GM23248 (cell line): ENCODE data around the gene CWF19L2.

ENCODE experiments used
- EZH2 ChIP-seq: fragments of 200-600 bp; sonication (generic); IDR thresholded peaks from 2 replicates; pipeline ENCODE4 v1.6.1; 2018; ENCODE audit warnings: antibody characterized with exemption, mild to moderate bottlenecking; ENCODE audit not compliant: insufficient read depth, poor library complexity, severe bottlenecking
- EZH2phosphoT487 ChIP-seq: fragments of 200-600 bp; sonication (generic); IDR thresholded peaks from 2 replicates; pipeline ENCODE4 v1.6.1; 2018; ENCODE audit warnings: antibody characterized with exemption, moderate library complexity, mild to moderate bottlenecking, low read depth; ENCODE audit not compliant: insufficient read depth

GRCh38 chr11:107387666-107388065 is 70.0 kb downstream of the CWF19L2 start:
- no peak for TF ChIP-seq EZH2
- TF ChIP-seq EZH2phosphoT487 = no peak
